Activated naive CD4-positive, alpha-beta T cell treated with anti-CD3 and anti-CD28 coated beads, Interleukin-2, amount 50 U/mL, for 72 hours (primary cell): Measurements from ENCODE around the gene SLC14A1. TPM values are rescaled to one million over a fixed set of nuclear protein-coding genes. Genes with fewer than 3 reads are reported as not detected.

ENCODE experiments used
- total RNA-seq, 2 donors: library from RNA; stranded (reverse); gene quantifications; one replicate each; pipeline ENCODE4 v1.2.3, GENCODE V29; 2022

The SLC14A1 gene
- total RNA-seq, 2 donors from 2014 or later, result 0.14 to 0.54 TPM

Other genes starting within 250 kb of the SLC14A1 start
- not detected for gene SLC14A2, start 108.7 kb upstream of the SLC14A1 start, total RNA-seq
- gene SIGLEC15, start 101.5 kb downstream of the SLC14A1 start, total RNA-seq, result not detected
- 10 to 100 TPM; 20.9 to 34.2 TPM for gene EPG5, start 243.1 kb downstream of the SLC14A1 start, total RNA-seq